H1 (cell line): ENCODE results near the gene SMARCE1. TPM values are rescaled to one million over a fixed set of nuclear protein-coding genes. Genes with fewer than 3 reads are reported as not detected.

ENCODE experiments used
- CTCF ChIA-PET: fragments of 300-600 bp; sonication (Branson Sonifier 250); formaldehyde crosslinking; loops from one replicate; lab custom pipeline; 2021; ENCODE audit not compliant: partially characterized antibody; lab: Charles Lee
- POLR2A ChIA-PET: fragments of 300-600 bp; sonication (Branson Sonifier 250); formaldehyde crosslinking; loops from one replicate; lab custom pipeline; 2021; ENCODE audit warnings: inconsistent platforms; ENCODE audit not compliant: partially characterized antibody; lab: Charles Lee
- DNase-seq, 2 experiments: peaks; one replicate each; pipeline versions ENCODE4 v3.0.0 to v3.0.0-alpha.2; 2010 to 2022; ENCODE audit warnings: low spot score in 2 of 2, low read depth in 1 of 2, mixed read lengths in 1 of 2
- FAIRE-seq: peaks from 2 replicates; lab custom pipeline; 2011; peaks lifted over from hg19 to GRCh38; lab: Jason Lieb, UNC
- H2AFZ ChIP-seq: 2 replicates; pipeline ENCODE4 v1.8.1; 2012; ENCODE audit warnings: low read length, inconsistent platforms
- H2AK5ac ChIP-seq: 2 replicates; pipeline ENCODE4 v1.6.1; 2013; ENCODE audit warnings: low read depth, low read length
- H2BK120ac ChIP-seq: replicated peaks from 2 replicates; pipeline ENCODE3; 2013; ENCODE audit warnings: low read depth, low read length, inconsistent platforms
- H2BK12ac ChIP-seq: 2 replicates; pipeline ENCODE4 v1.6.1; 2013; ENCODE audit warnings: low read depth, low read length
- H2BK15ac ChIP-seq: 2 replicates; pipeline ENCODE4 v1.6.1; 2013; ENCODE audit warnings: low read length
- H2BK20ac ChIP-seq: 2 replicates; pipeline ENCODE4 v1.6.1; 2013; ENCODE audit warnings: low read length
- H2BK5ac ChIP-seq: 2 replicates; pipeline ENCODE4 v1.6.1; 2013; ENCODE audit warnings: low read depth, low read length
- H3K14ac ChIP-seq: 2 replicates; pipeline ENCODE4 v1.6.1; 2013; ENCODE audit warnings: inconsistent platforms; ENCODE audit not compliant: insufficient read length
- H3K18ac ChIP-seq: 2 replicates; pipeline ENCODE4 v1.6.1; 2013; ENCODE audit warnings: low read length; ENCODE audit errors: extremely low read depth
- H3K23ac ChIP-seq: 2 replicates; pipeline ENCODE4 v1.6.1; 2013; ENCODE audit warnings: inconsistent platforms; ENCODE audit not compliant: insufficient read length
- H3K23me2 ChIP-seq: 2 replicates; pipeline ENCODE4 v1.6.1; 2013; ENCODE audit warnings: low read depth, low read length
- H3K27ac ChIP-seq: 2 replicates; pipeline ENCODE4 v1.6.1; 2011; ENCODE audit warnings: low read depth, low read length, inconsistent platforms
- H3K27me3 ChIP-seq, 4 experiments: replicated peaks in 1 of 4; 1 replicate in 1 of 4; 2 replicates in 3 of 4; pipeline versions ENCODE4 v1.6.1 to v1.8.1; 2011 to 2013; ENCODE audit warnings: low read length in 3 of 4, mild to moderate bottlenecking in 3 of 4, inconsistent platforms in 2 of 4, mixed read lengths in 2 of 4, moderate library complexity in 1 of 4; ENCODE audit not compliant: control insufficient read depth in 3 of 4, insufficient read depth in 3 of 4; ENCODE audit errors: extremely low read depth in 1 of 4
- H3K36me3 ChIP-seq, 4 experiments: 2 replicates each; pipeline versions ENCODE4 v1.6.1 to v1.8.1; 2011 to 2013; ENCODE audit warnings: mild to moderate bottlenecking in 4 of 4, low read length in 3 of 4, moderate library complexity in 2 of 4, control low read depth in 1 of 4, inconsistent platforms in 1 of 4; ENCODE audit not compliant: insufficient read depth in 4 of 4, control insufficient read depth in 2 of 4
- H3K4ac ChIP-seq: replicated peaks from 2 replicates; pipeline ENCODE3; 2013; ENCODE audit warnings: low read length, low read depth, mixed read lengths, inconsistent platforms; ENCODE audit not compliant: insufficient read length
- H3K4me1 ChIP-seq, 4 experiments: replicated peaks in 1 of 4; 1 replicate in 1 of 4; 2 replicates in 3 of 4; pipeline versions ENCODE4 v1.6.1 to v1.8.1; 2011 to 2013; ENCODE audit warnings: low read length in 3 of 4, inconsistent platforms in 2 of 4, mixed read lengths in 1 of 4; ENCODE audit not compliant: insufficient read depth in 4 of 4, control insufficient read depth in 3 of 4
- H3K4me2 ChIP-seq, 2 experiments: 2 replicates each; pipeline versions ENCODE4 v1.6.1 to v1.8.1; 2011 to 2013; ENCODE audit warnings: low read depth in 2 of 2, low read length in 2 of 2, control low read depth in 1 of 2, inconsistent platforms in 1 of 2, mild to moderate bottlenecking in 1 of 2; ENCODE audit not compliant: insufficient read depth in 1 of 2
- H3K4me3 ChIP-seq, 4 experiments: fragments of 200-600, 300-600 bp in 1 of 4; sonication (generic), shearing (Covaris generic), sonication (Bioruptor Twin) in 1 of 4; 2 replicates each; pipeline versions ENCODE4 v1.5.1 to v1.8.1; 2011 to 2016; ENCODE audit warnings: low read length in 4 of 4, low read depth in 3 of 4, control low read depth in 2 of 4, inconsistent platforms in 2 of 4, mild to moderate bottlenecking in 2 of 4, mixed read lengths in 1 of 4, moderate library complexity in 1 of 4; ENCODE audit not compliant: insufficient read depth in 2 of 4; ENCODE audit errors: extremely low read depth in 1 of 4
- H3K56ac ChIP-seq: replicated peaks from 2 replicates; pipeline ENCODE3; 2013; ENCODE audit warnings: low read depth, mild to moderate bottlenecking, mixed read lengths, low read length, inconsistent platforms; ENCODE audit not compliant: insufficient read length
- H3K79me1 ChIP-seq: 2 replicates; pipeline ENCODE4 v1.6.1; 2013; ENCODE audit warnings: low read depth, low read length, control low read depth
- H3K79me2 ChIP-seq, 2 experiments: 2 replicates each; pipeline versions ENCODE4 v1.6.1 to v1.8.1; 2012 to 2013; ENCODE audit warnings: low read length in 2 of 2, mild to moderate bottlenecking in 2 of 2, inconsistent platforms in 1 of 2; ENCODE audit not compliant: insufficient read depth in 2 of 2, control insufficient read depth in 1 of 2
- H3K9ac ChIP-seq, 4 experiments: replicated peaks in 1 of 4; 1 replicate in 1 of 4; 2 replicates in 3 of 4; pipeline versions ENCODE4 v1.6.1 to v1.8.1; 2011 to 2013; ENCODE audit warnings: low read depth in 3 of 4, low read length in 3 of 4, control low read depth in 2 of 4, mild to moderate bottlenecking in 2 of 4, moderate library complexity in 2 of 4, inconsistent platforms in 1 of 4; ENCODE audit errors: extremely low read depth in 1 of 4
- H3K9me3 ChIP-seq, 2 experiments: 2 replicates each; pipeline versions ENCODE4 v1.6.1 to v1.8.1; 2012 to 2013; ENCODE audit warnings: mild to moderate bottlenecking in 2 of 2, moderate library complexity in 2 of 2, control low read depth in 1 of 2, inconsistent platforms in 1 of 2, low read depth in 1 of 2, low read length in 1 of 2, mixed read lengths in 1 of 2; ENCODE audit not compliant: insufficient read depth in 2 of 2
- H4K20me1 ChIP-seq, 2 experiments: replicated peaks in 1 of 2; 2 replicates each; pipeline versions ENCODE3 to v1.8.1; 2011 to 2013; ENCODE audit warnings: inconsistent platforms in 2 of 2, low read length in 2 of 2, mild to moderate bottlenecking in 1 of 2; ENCODE audit not compliant: insufficient read depth in 2 of 2, control insufficient read depth in 1 of 2
- H4K5ac ChIP-seq: 2 replicates; pipeline ENCODE4 v1.6.1; 2013; ENCODE audit warnings: low read length, low read depth, mixed read lengths, inconsistent platforms; ENCODE audit not compliant: insufficient read length
- H4K8ac ChIP-seq: 2 replicates; pipeline ENCODE4 v1.8.0; 2013; ENCODE audit warnings: mild to moderate bottlenecking, moderate library complexity, low read length, inconsistent platforms; ENCODE audit not compliant: insufficient read depth; ENCODE audit errors: extremely low read depth
- H4K91ac ChIP-seq: replicated peaks from 2 replicates; pipeline ENCODE3; 2013; ENCODE audit warnings: low read length, mixed read lengths, inconsistent platforms; ENCODE audit not compliant: insufficient read length
- CBX5 ChIP-seq: fragments of 300-800, 300-1000 bp; sonication (generic); IDR thresholded peaks from 2 replicates; pipeline ENCODE4 v1.7.1; 2016; ENCODE audit warnings: antibody characterized with exemption, low read length, low read depth
- CBX8 ChIP-seq: fragments of 300-800, 300-1000 bp; sonication (generic); IDR thresholded peaks from 2 replicates; pipeline ENCODE4 v1.7.1; 2016; ENCODE audit warnings: low read depth, low read length, borderline replicate concordance
- CHD2 ChIP-seq: IDR thresholded peaks from 2 replicates; pipeline ENCODE4 v1.6.1; 2012; ENCODE audit warnings: low read length, improper control_type of control experiment
- GABPA ChIP-seq: IDR thresholded peaks from 2 replicates; pipeline ENCODE4 v1.6.1; 2011; ENCODE audit warnings: mild to moderate bottlenecking, low read length, moderate library complexity, borderline replicate concordance; ENCODE audit not compliant: insufficient read depth
- HDAC6 ChIP-seq: IDR thresholded peaks from one replicate; pipeline ENCODE4 v1.7.1; 2012; ENCODE audit warnings: low read depth, mild to moderate bottlenecking, inconsistent platforms, low read length, moderate library complexity
- JUN ChIP-seq: IDR thresholded peaks from 2 replicates; pipeline ENCODE4 v1.6.1; 2011; ENCODE audit warnings: low read depth, mild to moderate bottlenecking, improper control_type of control experiment, low read length
- TAF1 ChIP-seq: IDR thresholded peaks from 2 replicates; pipeline ENCODE4 v1.6.1; 2011; ENCODE audit warnings: mild to moderate bottlenecking, low read depth, low read length
- TAF7 ChIP-seq: optimal IDR thresholded peaks from 2 replicates; pipeline ENCODE3; 2011; ENCODE audit warnings: low read depth, mild to moderate bottlenecking, inconsistent platforms, low read length, moderate library complexity, borderline replicate concordance
- ZNF274 ChIP-seq: IDR thresholded peaks from 2 replicates; pipeline ENCODE4 v1.7.0; 2012; ENCODE audit warnings: low read length, borderline replicate concordance; ENCODE audit errors: extremely low read depth
- WGBS, 2 experiments: shearing (Covaris generic) in 1 of 2; methylation state at CpG; one replicate each; pipeline versions ENCODE4 v1.1.6 to v1.1.7; 2013 to 2015; ENCODE audit warnings: low lambda C conversion rate in 2 of 2, mixed read lengths in 2 of 2, inconsistent platforms in 1 of 2, low coverage in 1 of 2, missing lambda C conversion rate in 1 of 2; ENCODE audit not compliant: insufficient replicate concordance in 2 of 2, insufficient coverage in 1 of 2, insufficient read length in 1 of 2; ENCODE audit errors: extremely low coverage in 1 of 2, missing lambda C conversion rate in 1 of 2; 5-methylcytosine and 5-hydroxymethylcytosine counted together
- polyA plus RNA-seq, 7 experiments: library from polyadenylated mRNA; depleted of rRNA in 3 of 7; stranded (reverse) in 5 of 7; unstranded in 2 of 7; fragments of >200 nt in 5 of 7; fragments of 200-250 nt in 2 of 7; gene quantifications; 1 replicate in 5 of 7; 2 replicates in 1 of 7; 4 replicates in 1 of 7; pipeline versions ENCODE4 v1.2.1 to v1.2.3, GENCODE V29; 2011 to 2013; ENCODE audit warnings: missing spikeins in 2 of 7, mixed read lengths in 2 of 7
- total RNA-seq: library from RNA; stranded (reverse); fragmentation: NEBNext Ultra II Directional; extraction: Animal tissue kit (Norgen Biotek cat#: 25700); gene quantifications from 2 replicates; pipeline ENCODE4 v1.2.1, GENCODE V29; 2021

Gene SMARCE1
- total and polyA plus RNA-seq, 2 of the 8 experiments (the other 6 are each of a cell fraction or from before 2014, with no cell fraction given) = 30.7 to 131 TPM

GRCh38 chr17:40604327-40605080 lies 43.1 kb downstream of the SMARCE1 start:
- Histone ChIP-seq H3K27me3 (no peaks in the 10 kb centered on the region; a peak in 1 of 7 replicates), H3K27ac (no peak overlapping the region), H3K9me3 (no peaks in the 10 kb centered on the region), H2BK12ac (no peak overlapping the region), H2AFZ (no peak overlapping the region), H3K79me2 (no peaks in the 10 kb centered on the region), H3K4ac (no peak overlapping the region), H3K56ac (no peak overlapping the region), H3K79me1 (no peaks in the 10 kb centered on the region), H3K14ac (no peak overlapping the region), H3K23ac (no peak overlapping the region)
- WGBS, 2 experiments = 93% methylated on average over 8 of the region's 8 CpGs; no CpG with 5 or more reads in 1 of the 2 experiments
- DNase-seq = no peak
- POLR2A ChIA-PET = no interaction called here
- TF ChIP-seq CBX5 (no peak), TAF1 (no peak), JUN (no peak), CBX8 (no peak), ZNF274 (no peak), CHD2 (no peak), GABPA (no peak), TAF7 (no peak), HDAC6 (no peak)
- TF ChIP-seq, all 59 proteins: peak for 0
- Histone ChIP-seq H3K18ac (no peak overlapping the region), H3K4me1 (peaks cover 2 to 7% (median 5%) of the 10 kb centered on the region in 4 experiments), H4K20me1 (no peaks in the 10 kb centered on the region), H2BK15ac (no peak overlapping the region), H2BK5ac (no peak overlapping the region), H3K9ac (no peak overlapping the region), H2AK5ac (no peak overlapping the region), H4K5ac (no peak overlapping the region), H2BK20ac (no peak overlapping the region), H3K36me3 (no peaks in the 10 kb centered on the region), H4K91ac (no peak overlapping the region), H3K4me2 (no peak overlapping the region), H4K8ac (no peak overlapping the region), H2BK120ac (no peak overlapping the region), H3K23me2 (no peaks in the 10 kb centered on the region), H3K4me3 (no peak overlapping the region)
- CTCF ChIA-PET = interaction anchor here (1.0 to 5.9 kb wide), 4 partner anchors 9 to 882 kb away, joined by 3 to 32 read pairs (median 4); no protein-coding TSS in a partner anchor
- FAIRE-seq = no peak
